C1 segment of cervical spinal cord (tissue), 14 donors: Measurements from ENCODE around the gene OR52E4.

Experiments
- DNase-seq, 14 donors: peaks; one replicate each; lab custom pipeline; 2025; lab: John Stamatoyannopoulos, UW

OR52E4 gene

GRCh38 chr11:5880329-5880728 is at the start of gene OR52E4:
OR52E4 (plus strand) TSS chr11:5880629; CDS start chr11:5884293, 3,664 bp downstream.
- no peak for DNase-seq

GRCh38 chr11:5831196-5831829 is 49.1 kb upstream of the OR52E4 start:
- DNase-seq = no peak

GRCh38 chr11:5833446-5833845 is 47.0 kb upstream of the OR52E4 start:
- DNase-seq = no peak

GRCh38 chr11:5837695-5838094 is 42.7 kb upstream of the OR52E4 start:
- DNase-seq = no peak

- DNase-seq = no peak
Observed at GRCh38 chr11:5841797-5842196, 38.6 kb upstream of the OR52E4 start, which contains the start of gene OR52E6. OR52E6 (minus strand) TSS chr11:5841897; CDS start chr11:5841897, 0 bp downstream.

GRCh38 chr11:5846701-5847100 is 33.7 kb upstream of the OR52E4 start:
- no peak for DNase-seq

GRCh38 chr11:5847711-5848110 is 32.7 kb upstream of the OR52E4 start:
- no peak for DNase-seq

- DNase-seq = no peak
Observed at GRCh38 chr11:5851002-5851401, 29.4 kb upstream of the OR52E4 start.

GRCh38 chr11:5857590-5857989 is 22.8 kb upstream of the OR52E4 start, which contains the start of gene OR52E8:
OR52E8 (minus strand) TSS chr11:5857690; CDS start chr11:5857690, 0 bp downstream.
- DNase-seq = no peak

- DNase-seq = no peak
Observed at GRCh38 chr11:5865826-5866225, 14.6 kb upstream of the OR52E4 start.

- no peak for DNase-seq
Observed at GRCh38 chr11:5878564-5878963, 1.9 kb upstream of the OR52E4 start.

- no peak for DNase-seq
Observed at GRCh38 chr11:5881756-5882155, 1.3 kb downstream of the OR52E4 start.

GRCh38 chr11:5887172-5887571 is 6.7 kb downstream of the OR52E4 start:
- DNase-seq = no peak

- no peak for DNase-seq
Observed at GRCh38 chr11:5887661-5888060, 7.2 kb downstream of the OR52E4 start.

GRCh38 chr11:5891216-5891800 is 10.9 kb downstream of the OR52E4 start:
- no peak for DNase-seq

GRCh38 chr11:5892908-5893307 is 12.5 kb downstream of the OR52E4 start, which contains the start of gene OR52E5:
OR52E5 (plus strand) TSS chr11:5893208; CDS start chr11:5900777, 7,569 bp downstream.
- DNase-seq = no peak

- no peak for DNase-seq
Observed at GRCh38 chr11:5899534-5899933, 19.1 kb downstream of the OR52E4 start.

GRCh38 chr11:5910540-5910939 is 30.1 kb downstream of the OR52E4 start:
- no peak for DNase-seq

- DNase-seq = no peak
Observed at GRCh38 chr11:5922749-5923426, 42.5 kb downstream of the OR52E4 start.

- no peak for DNase-seq
Observed at GRCh38 chr11:5923427-5923776, 43.0 kb downstream of the OR52E4 start.

GRCh38 chr11:5923794-5924193 is 43.4 kb downstream of the OR52E4 start:
- no peak for DNase-seq

GRCh38 chr11:5928271-5928670 is 47.8 kb downstream of the OR52E4 start:
- no peak for DNase-seq

- DNase-seq = no peak
Observed at GRCh38 chr11:5928811-5929210, 48.4 kb downstream of the OR52E4 start.
